Sigmoid colon (tissue), 7 donors: ENCODE data around the gene TNFRSF18. TPM values are rescaled to one million over a fixed set of nuclear protein-coding genes. Genes with fewer than 3 reads are reported as not detected.

ENCODE experiments used
- DNase-seq: peaks from one replicate; pipeline ENCODE4 v3.0.0-alpha.2; 2019
- H3K27ac ChIP-seq, 4 donors: fragments of 200-600 bp; sonication (generic); one replicate each; pipeline ENCODE4 v1.5.1; 2016 to 2019; ENCODE audit warnings: mild to moderate bottlenecking in 1 of 4
- H3K27me3 ChIP-seq, 3 donors: fragments of 200-600 bp; sonication (generic); one replicate each; pipeline ENCODE4 v1.5.1; 2019; ENCODE audit warnings: mild to moderate bottlenecking in 1 of 3
- H3K36me3 ChIP-seq, 4 donors: fragments of 200-600 bp; sonication (generic); one replicate each; pipeline ENCODE4 v1.5.1; 2016 to 2019
- H3K4me1 ChIP-seq, 4 donors: fragments of 200-600 bp; sonication (generic); one replicate each; pipeline ENCODE4 v1.5.1; 2017 to 2019
- H3K4me3 ChIP-seq, 4 donors: fragments of 200-600 bp; sonication (generic); one replicate each; pipeline ENCODE4 v1.5.1; 2017 to 2019; ENCODE audit warnings: mild to moderate bottlenecking in 2 of 4, moderate library complexity in 1 of 4
- H3K9me3 ChIP-seq, 4 donors: fragments of 200-600 bp in 3 of 4; sonication (generic) in 3 of 4; one replicate each; pipeline versions ENCODE4 v1.5.1 to v1.6.1; 2013 to 2019
- CTCF ChIP-seq, 4 experiments: fragments of 450-650 bp in 3 of 4; fragments of 200-600 bp in 1 of 4; IDR thresholded peaks; one replicate each; pipeline ENCODE4 v1.5.1; 2016 to 2019; ENCODE audit warnings: antibody characterized with exemption in 4 of 4, mild to moderate bottlenecking in 3 of 4, moderate library complexity in 2 of 4
- EP300 ChIP-seq, 4 donors: sonication (generic); formaldehyde crosslinking; IDR thresholded peaks; one replicate each; pipeline ENCODE4 v1.6.1; 2017; ENCODE audit warnings: antibody characterized with exemption in 4 of 4
- POLR2A ChIP-seq, 2 donors: fragments of 450-650 bp; IDR thresholded peaks; one replicate each; pipeline ENCODE4 v1.6.1; 2016; ENCODE audit warnings: antibody characterized with exemption in 2 of 2, mild to moderate bottlenecking in 2 of 2, moderate library complexity in 2 of 2
- POLR2AphosphoS5 ChIP-seq, 4 donors: sonication (generic); formaldehyde crosslinking; IDR thresholded peaks; one replicate each; pipeline ENCODE4 v1.6.1; 2017; ENCODE audit warnings: antibody characterized with exemption in 4 of 4
- WGBS, 2 donors: extraction: QIAGEN DNeasy Blood & Tissue Kit; methylation state at CpG; one replicate each; pipeline ENCODE4 v1.1.7; 2013; 5-methylcytosine and 5-hydroxymethylcytosine counted together
- intact Hi-C: fragments of 100-400 bp; cut with DNase I; formaldehyde crosslinking; loops from one replicate; pipeline ENCODE4 v1.15.1; 2023
- polyA plus RNA-seq, 3 donors: library from polyadenylated mRNA; stranded (reverse); fragments of 200-250 nt; gene quantifications; one replicate each; pipeline ENCODE4 v1.2.3, GENCODE V29; 2013
- total RNA-seq, 4 donors: library from RNA; depleted of rRNA; stranded (reverse); fragments of >200 nt; gene quantifications; one replicate each; pipeline ENCODE4 v1.1.0, GENCODE V29; 2016
- donor health status: healthy with polysubstance abuse.
- donor health status: Bipolar disorder and iron deficiency.
- donor health status: healthy.

Gene TNFRSF18
- total and polyA plus RNA-seq, 7 donors, result 0.71 to 3.9 (median 1.2) TPM; not detected in 4

- Histone ChIP-seq H3K9me3 (no peaks in the 10 kb centered on the region), H3K4me1 (peaks cover 0 to 3% (median 0%) of the 10 kb centered on the region in 4 donors), H3K4me3 (no peak overlapping the region), H3K36me3 (peaks cover 40 to 69% (median 44%) of the 10 kb centered on the region in 4 donors), H3K27me3 (no peaks in the 10 kb centered on the region), H3K27ac (no peak overlapping the region)
- intact Hi-C loops, result no loop called here
- TF ChIP-seq CTCF (IDR thresholded peaks at IDR 0.05) (no peak), EP300 (IDR thresholded peaks at IDR 0.05) (no peak), POLR2AphosphoS5 (IDR thresholded peaks at IDR 0.05) (no peak), POLR2A (IDR thresholded peaks at IDR 0.05) (no peak)
- DNase-seq, result no peak
- 86 to 91% methylated on average over 52 of the region's 52 CpGs for WGBS, 2 donors
Measured at GRCh38 chr1:1217621-1218523, 11.5 kb upstream of the TNFRSF18 start.

- Histone ChIP-seq H3K9me3 (no peaks in the 10 kb centered on the region), H3K27me3 (no peaks in the 10 kb centered on the region), H3K27ac (no peak overlapping the region), H3K4me3 (no peak overlapping the region), H3K4me1 (peaks cover 0 to 3% (median 0%) of the 10 kb centered on the region in 4 donors), H3K36me3 (peaks cover 32 to 60% (median 36%) of the 10 kb centered on the region in 4 donors)
- TF ChIP-seq CTCF (IDR thresholded peaks at IDR 0.05) (no peak), POLR2A (IDR thresholded peaks at IDR 0.05) (no peak), EP300 (IDR thresholded peaks at IDR 0.05) (no peak), POLR2AphosphoS5 (IDR thresholded peaks at IDR 0.05) (no peak)
- WGBS, 2 donors, result 93% methylated on average over 74 of the region's 74 CpGs
- DNase-seq, result no peak
- intact Hi-C loops, result no loop called here
Measured at GRCh38 chr1:1216770-1217620, 10.6 kb upstream of the TNFRSF18 start.

GRCh38 chr1:1215881-1216605 lies 9.7 kb upstream of the TNFRSF18 start:
- intact Hi-C loops, result no loop called here
- no peak overlapping the region for H3K4me3 ChIP-seq
- no peak for DNase-seq
- peaks cover 28 to 51% (median 30%) of the 10 kb centered on the region in 4 donors for H3K36me3 ChIP-seq
- H3K9me3 ChIP-seq, result no peaks in the 10 kb centered on the region
- H3K27ac ChIP-seq, result no peak overlapping the region
- 87 to 90% methylated on average over 21 of the region's 21 CpGs for WGBS, 2 donors
- peaks cover 0 to 3% (median 0%) of the 10 kb centered on the region in 4 donors for H3K4me1 ChIP-seq
- no peak for TF ChIP-seq CTCF (IDR thresholded peaks at IDR 0.05)
- no peaks in the 10 kb centered on the region for H3K27me3 ChIP-seq

GRCh38 chr1:1215080-1215676 lies 8.8 kb upstream of the TNFRSF18 start:
- no peaks in the 10 kb centered on the region for H3K27me3 ChIP-seq
- intact Hi-C loops, result no loop called here
- 46 to 52% methylated on average over 11 of the region's 11 CpGs for WGBS, 2 donors
- TF ChIP-seq POLR2AphosphoS5 (IDR thresholded peaks at IDR 0.05) (no peak), POLR2A (IDR thresholded peaks at IDR 0.05) (no peak), CTCF (IDR thresholded peaks at IDR 0.05) (no peak)
- DNase-seq, result no peak
- H3K4me1 ChIP-seq, result peaks cover 0 to 3% (median 0%) of the 10 kb centered on the region in 4 donors
- H3K4me3 ChIP-seq, result no peak overlapping the region
- no peaks in the 10 kb centered on the region for H3K9me3 ChIP-seq
- H3K27ac ChIP-seq, result no peak overlapping the region
- peaks cover 22 to 42% (median 26%) of the 10 kb centered on the region in 4 donors for H3K36me3 ChIP-seq
